Measurements from ENCODE around the gene LAMB3.
A peak's percentile ranks its signal among the peaks of the same experiment; 100 is the strongest.

Gene LAMB3

DNA sequence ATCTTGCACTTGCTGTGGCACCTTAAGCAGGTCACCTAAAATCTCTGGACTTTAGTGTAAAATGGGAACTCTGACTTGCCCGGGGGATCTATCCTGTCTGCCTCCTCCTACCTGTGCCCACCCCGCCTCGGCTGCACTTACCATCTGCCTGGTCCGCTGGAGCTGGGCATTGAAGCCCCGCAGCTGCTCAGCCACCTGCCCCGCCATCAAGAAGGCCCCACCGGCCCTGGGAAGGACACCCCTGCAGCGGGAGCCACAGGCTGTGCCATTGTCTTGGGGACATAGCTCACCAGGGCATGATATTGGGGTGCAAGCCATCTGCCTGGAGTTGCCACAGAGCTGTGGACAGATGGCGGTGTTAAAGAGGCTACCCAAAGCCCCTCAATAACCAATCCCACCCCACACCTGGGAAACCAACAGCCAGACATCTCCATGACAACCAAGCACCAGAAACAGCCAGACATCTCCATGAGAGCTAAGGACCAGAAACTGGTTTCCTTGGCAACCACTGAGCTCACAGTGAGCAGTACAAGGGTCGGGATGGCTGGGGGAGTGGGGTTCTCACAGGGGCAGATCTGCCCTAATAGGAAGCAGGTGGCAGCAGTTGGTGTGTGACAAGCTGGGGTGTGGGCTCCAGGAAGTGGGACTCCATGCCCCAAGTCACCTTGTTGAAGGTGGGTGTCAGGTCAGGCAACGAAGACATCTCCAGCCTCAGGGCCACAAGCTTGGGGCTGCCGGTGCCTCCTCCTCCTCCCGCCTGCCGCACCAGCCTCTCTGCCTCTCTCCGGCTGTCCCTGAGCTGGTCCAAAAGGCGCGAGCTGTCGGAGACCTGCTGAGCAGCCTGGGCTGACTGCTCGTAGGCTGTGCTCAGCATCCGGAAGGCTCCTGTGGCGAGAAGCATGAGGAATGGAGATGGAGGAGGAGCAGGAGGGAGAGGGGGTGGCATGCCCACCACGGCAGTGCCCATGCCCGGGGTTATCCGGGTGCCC is 29.1 kb downstream of the LAMB3 start:
- Histone ChIP-seq H3K36me3 (ENCODE audit: control insufficient read depth in 4 of 4, insufficient read depth in 4 of 4, low read length in 3 of 4) (no peaks in the 10 kb centered on the region), H3K4me3 (ENCODE audit: control insufficient read depth in 1 of 7, extremely low read depth in 1 of 7, insufficient read depth in 4 of 7, low read depth in 2 of 7, low read length in 6 of 7) (no peak overlapping the region), H3K9me3 (ENCODE audit: control extremely low read depth in 1 of 5, control insufficient read depth in 4 of 5, insufficient read depth in 2 of 5, low read depth in 1 of 5, low read length in 4 of 5) (no peaks in the 10 kb centered on the region), H3K27me3 (replicated peaks in 2 of 5; ENCODE audit: control insufficient read depth in 4 of 5, insufficient read depth in 5 of 5, low read length in 4 of 5) (peaks cover 0 to 3% (median 0%) of the 10 kb centered on the region in 5 experiments), H3K27ac (ENCODE audit: insufficient read depth in 1 of 2, low read depth in 1 of 2, low read length in 2 of 2, poor library complexity in 1 of 2, severe bottlenecking in 2 of 2) (no peak overlapping the region), H3K4me1 (ENCODE audit: control extremely low read depth in 1 of 4, control insufficient read depth in 4 of 4, insufficient read depth in 4 of 4, low read length in 3 of 4) (peaks cover 0 to 22% (median 8%) of the 10 kb centered on the region in 4 experiments)
- POLR2A ChIA-PET, result interaction anchor here (0.6 kb wide), 1 partner anchor 138 kb away, joined by 3 read pairs; no protein-coding TSS in a partner anchor
- no peak for DNase-seq
- CTCF ChIA-PET, result interaction anchor here (1.1 to 1.9 kb wide), 5 partner anchors 10 to 123 kb away, joined by 3 to 7 read pairs (median 3); no protein-coding TSS in a partner anchor
- 86% methylated on average over 14 of the region's 24 CpGs for WGBS (ENCODE audit: insufficient coverage)

DNA sequence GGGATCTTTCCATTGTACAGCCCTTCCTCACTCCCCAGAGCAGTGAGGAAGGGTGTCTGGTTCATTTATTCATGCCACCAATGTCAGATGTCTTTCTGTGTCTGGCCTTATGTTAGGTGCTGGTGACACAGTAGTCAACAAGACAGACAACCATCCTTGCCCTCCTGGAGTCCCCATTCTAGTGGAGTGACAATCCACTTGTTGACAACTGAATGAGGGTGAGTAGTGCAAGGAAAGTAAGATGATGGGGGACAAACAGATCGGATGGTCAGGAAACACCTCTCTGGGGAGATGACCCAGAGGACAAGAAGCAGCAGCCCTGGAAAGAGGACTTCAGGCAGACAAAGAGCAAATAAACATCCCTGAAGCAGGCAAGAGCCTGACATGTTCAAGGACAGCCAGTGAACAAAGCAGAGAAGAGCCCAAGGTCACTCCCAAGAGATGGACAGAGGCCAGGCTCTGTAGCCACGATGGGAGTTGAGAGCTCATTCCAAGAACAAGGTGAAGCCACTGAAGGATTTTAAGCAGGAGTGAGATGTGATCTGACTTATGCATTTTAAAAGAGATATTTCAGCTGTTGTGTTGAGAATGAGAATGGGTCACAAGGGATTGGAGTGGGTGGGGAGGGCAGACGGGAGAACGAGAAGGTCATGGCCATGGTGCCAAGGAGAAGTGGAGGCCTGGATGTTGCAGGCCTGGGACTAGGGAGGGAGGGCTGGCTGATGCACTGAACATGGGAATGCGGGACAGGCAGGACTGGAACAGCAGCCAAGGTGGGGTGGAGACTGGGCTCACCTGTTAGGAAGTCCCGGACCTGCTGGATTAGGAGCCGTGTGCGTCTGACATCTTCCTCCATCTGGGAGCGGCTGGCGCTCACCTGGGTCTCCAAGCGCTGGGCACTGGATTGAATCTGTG is 30.2 kb downstream of the LAMB3 start:
- ChIA-PET CTCF (interaction anchor here (1.1 to 1.3 kb wide), 2 partner anchors 9 to 125 kb away, joined by 3 read pairs; no protein-coding TSS in a partner anchor), POLR2A (no interaction called here)
- H3K27me3 ChIP-seq (replicated peaks in 2 of 5; ENCODE audit: control insufficient read depth in 4 of 5, insufficient read depth in 5 of 5, low read length in 4 of 5), result peaks cover 0 to 3% (median 0%) of the 10 kb centered on the region in 5 experiments
- no peak overlapping the region for H3K4me3 ChIP-seq (ENCODE audit: control insufficient read depth in 1 of 7, extremely low read depth in 1 of 7, insufficient read depth in 4 of 7, low read depth in 2 of 7, low read length in 6 of 7)
- WGBS (ENCODE audit: insufficient coverage), result 97% methylated on average over 11 of the region's 11 CpGs
- no peak overlapping the region for H3K27ac ChIP-seq (ENCODE audit: insufficient read depth in 1 of 2, low read depth in 1 of 2, low read length in 2 of 2, poor library complexity in 1 of 2, severe bottlenecking in 2 of 2)
- no peak for DNase-seq
- H3K36me3 ChIP-seq (ENCODE audit: control insufficient read depth in 4 of 4, insufficient read depth in 4 of 4, low read length in 3 of 4), result no peaks in the 10 kb centered on the region
- H3K4me1 ChIP-seq (ENCODE audit: control extremely low read depth in 1 of 4, control insufficient read depth in 4 of 4, insufficient read depth in 4 of 4, low read length in 3 of 4), result peaks cover 0 to 16% (median 5%) of the 10 kb centered on the region in 4 experiments
- no peaks in the 10 kb centered on the region for H3K9me3 ChIP-seq (ENCODE audit: control extremely low read depth in 1 of 5, control insufficient read depth in 4 of 5, insufficient read depth in 2 of 5, low read depth in 1 of 5, low read length in 4 of 5)

DNA sequence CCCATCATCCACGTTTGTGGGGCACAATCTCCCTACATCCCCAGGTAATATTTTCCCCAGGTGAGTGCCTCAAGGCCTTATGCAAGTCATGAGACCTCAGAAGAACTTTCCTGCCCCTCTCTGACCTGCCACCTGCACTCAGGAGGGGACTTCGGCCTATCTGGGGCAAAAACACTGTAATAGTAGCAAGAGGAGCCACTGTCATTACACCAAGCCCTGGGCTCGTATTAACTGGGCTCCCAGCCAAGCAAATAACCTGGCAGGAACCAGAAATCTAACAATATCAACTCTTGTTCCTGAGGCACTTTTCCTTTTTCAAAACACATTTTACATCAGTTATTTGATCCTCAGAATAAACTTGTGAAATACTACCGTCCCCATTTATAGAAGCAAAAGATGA is 30.9 kb downstream of the LAMB3 start:
- Histone ChIP-seq H3K4me1 (ENCODE audit: control extremely low read depth in 1 of 4, control insufficient read depth in 4 of 4, insufficient read depth in 4 of 4, low read length in 3 of 4) (peaks cover 0 to 16% (median 5%) of the 10 kb centered on the region in 4 experiments), H3K27ac (ENCODE audit: insufficient read depth in 1 of 2, low read depth in 1 of 2, low read length in 2 of 2, poor library complexity in 1 of 2, severe bottlenecking in 2 of 2) (no peak overlapping the region), H3K27me3 (replicated peaks in 2 of 5; ENCODE audit: control insufficient read depth in 4 of 5, insufficient read depth in 5 of 5, low read length in 4 of 5) (no peaks in the 10 kb centered on the region), H3K36me3 (ENCODE audit: control insufficient read depth in 4 of 4, insufficient read depth in 4 of 4, low read length in 3 of 4) (no peaks in the 10 kb centered on the region), H3K9me3 (ENCODE audit: control extremely low read depth in 1 of 5, control insufficient read depth in 4 of 5, insufficient read depth in 2 of 5, low read depth in 1 of 5, low read length in 4 of 5) (no peaks in the 10 kb centered on the region), H3K4me3 (ENCODE audit: control insufficient read depth in 1 of 7, extremely low read depth in 1 of 7, insufficient read depth in 4 of 7, low read depth in 2 of 7, low read length in 6 of 7) (no peak overlapping the region)
- 52% methylated on average over 4 of the region's 4 CpGs for WGBS (ENCODE audit: insufficient coverage)
- DNase-seq, result no peak
- POLR2A ChIA-PET, result no interaction called here
- CTCF ChIA-PET, result no interaction called here

DNA sequence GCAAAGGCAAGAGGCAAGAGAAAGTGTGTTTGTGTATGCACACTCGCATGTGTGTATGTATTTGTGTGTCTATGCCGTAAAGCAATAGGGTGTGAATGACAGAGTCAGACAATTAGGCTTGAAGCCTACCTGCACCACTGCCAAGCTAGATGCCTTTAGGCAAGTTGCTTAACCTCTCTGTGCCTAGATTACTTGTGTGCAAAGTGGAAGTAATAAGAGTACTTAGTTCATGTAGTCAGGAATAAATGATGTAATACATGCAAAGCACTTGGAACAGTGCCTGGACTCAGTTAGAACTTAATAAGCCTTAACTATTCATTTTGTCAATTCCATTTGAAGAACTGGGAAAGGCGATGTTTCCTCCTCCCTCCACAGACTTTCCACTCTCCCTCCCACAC is 31.7 kb downstream of the LAMB3 start:
- H3K4me1 ChIP-seq (ENCODE audit: control extremely low read depth in 1 of 4, control insufficient read depth in 4 of 4, insufficient read depth in 4 of 4, low read length in 3 of 4), result peaks cover 0 to 16% (median 5%) of the 10 kb centered on the region in 4 experiments
- no peaks in the 10 kb centered on the region for H3K9me3 ChIP-seq (ENCODE audit: control extremely low read depth in 1 of 5, control insufficient read depth in 4 of 5, insufficient read depth in 2 of 5, low read depth in 1 of 5, low read length in 4 of 5)
- CTCF ChIA-PET, result interaction anchor here (0.8 to 2.0 kb wide), 3 partner anchors 10 to 44 kb away, joined by 3 to 6 read pairs (median 4); no protein-coding TSS in a partner anchor
- H3K36me3 ChIP-seq (ENCODE audit: control insufficient read depth in 4 of 4, insufficient read depth in 4 of 4, low read length in 3 of 4), result no peaks in the 10 kb centered on the region
- H3K27me3 ChIP-seq (replicated peaks in 2 of 5; ENCODE audit: control insufficient read depth in 4 of 5, insufficient read depth in 5 of 5, low read length in 4 of 5), result no peaks in the 10 kb centered on the region
- H3K4me3 ChIP-seq (ENCODE audit: control insufficient read depth in 1 of 7, extremely low read depth in 1 of 7, insufficient read depth in 4 of 7, low read depth in 2 of 7, low read length in 6 of 7), result no peak overlapping the region
- DNase-seq, result no peak
- WGBS (ENCODE audit: insufficient coverage), result 100% methylated on average over 2 of the region's 3 CpGs
- POLR2A ChIA-PET, result no interaction called here
- H3K27ac ChIP-seq (ENCODE audit: insufficient read depth in 1 of 2, low read depth in 1 of 2, low read length in 2 of 2, poor library complexity in 1 of 2, severe bottlenecking in 2 of 2), result no peak overlapping the region

DNA sequence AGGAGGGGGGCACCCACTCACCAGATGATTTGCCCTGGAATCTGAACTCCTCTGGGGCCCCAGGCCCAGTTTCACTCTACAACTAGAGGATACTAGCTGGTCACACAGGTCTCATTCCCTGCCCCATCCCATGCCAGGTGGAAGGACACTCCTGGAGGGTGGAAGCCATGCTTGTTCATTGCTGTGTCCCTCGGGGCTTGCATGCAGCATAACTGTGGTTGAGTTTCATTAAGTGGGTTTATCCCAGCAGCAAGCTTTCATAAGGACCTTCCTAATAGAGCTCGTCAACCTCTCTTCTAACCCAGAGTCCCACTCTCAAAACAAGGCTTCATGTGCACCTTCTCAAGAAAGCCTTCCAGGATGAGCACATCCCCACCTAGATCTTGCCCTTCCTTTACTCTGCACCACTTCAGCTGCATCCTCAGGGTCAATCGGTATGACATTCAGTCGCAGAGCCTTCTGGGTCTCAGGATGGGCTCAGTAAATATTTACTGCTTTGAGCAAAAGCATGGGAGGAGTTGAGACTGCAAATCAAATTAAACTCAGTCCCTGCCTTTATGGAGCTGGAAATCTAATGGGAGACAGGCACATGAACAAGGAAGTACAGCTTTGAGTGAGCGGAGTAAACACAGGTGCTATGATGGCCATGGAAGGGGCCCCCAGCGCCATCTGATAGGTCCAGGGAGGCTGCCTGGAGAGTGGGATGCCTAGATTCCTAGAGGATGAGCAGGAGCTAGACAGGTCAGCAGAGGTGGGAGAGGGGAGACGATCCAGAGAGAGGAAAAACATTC is 32.3 kb downstream of the LAMB3 start:
- Histone ChIP-seq H3K9me3 (ENCODE audit: control extremely low read depth in 1 of 5, control insufficient read depth in 4 of 5, insufficient read depth in 2 of 5, low read depth in 1 of 5, low read length in 4 of 5) (no peaks in the 10 kb centered on the region), H3K4me3 (ENCODE audit: control insufficient read depth in 1 of 7, extremely low read depth in 1 of 7, insufficient read depth in 4 of 7, low read depth in 2 of 7, low read length in 6 of 7) (no peak overlapping the region), H3K27ac (ENCODE audit: insufficient read depth in 1 of 2, low read depth in 1 of 2, low read length in 2 of 2, poor library complexity in 1 of 2, severe bottlenecking in 2 of 2) (no peak overlapping the region), H3K27me3 (replicated peaks in 2 of 5; ENCODE audit: control insufficient read depth in 4 of 5, insufficient read depth in 5 of 5, low read length in 4 of 5) (no peaks in the 10 kb centered on the region), H3K36me3 (ENCODE audit: control insufficient read depth in 4 of 4, insufficient read depth in 4 of 4, low read length in 3 of 4) (no peaks in the 10 kb centered on the region), H3K4me1 (ENCODE audit: control extremely low read depth in 1 of 4, control insufficient read depth in 4 of 4, insufficient read depth in 4 of 4, low read length in 3 of 4) (peaks cover 0 to 16% (median 5%) of the 10 kb centered on the region in 4 experiments)
- ChIA-PET POLR2A (no interaction called here), CTCF (interaction anchor here (0.8 to 2.0 kb wide), 9 partner anchors 9 to 108 kb away, joined by 3 to 6 read pairs (median 4); no protein-coding TSS in a partner anchor)
- 98% methylated on average over 7 of the region's 7 CpGs for WGBS (ENCODE audit: insufficient coverage)
- DNase-seq, result no peak

- H3K27me3 ChIP-seq (replicated peaks in 2 of 5; ENCODE audit: control insufficient read depth in 4 of 5, insufficient read depth in 5 of 5, low read length in 4 of 5), result no peaks in the 10 kb centered on the region
- 74% methylated on average over 3 of the region's 6 CpGs for WGBS (ENCODE audit: insufficient coverage)
- ChIA-PET POLR2A (no interaction called here), CTCF (interaction anchor here (0.8 to 2.0 kb wide), 10 partner anchors 9 to 109 kb away, joined by 3 to 6 read pairs (median 4); no protein-coding TSS in a partner anchor)
- H3K4me3 ChIP-seq (ENCODE audit: control insufficient read depth in 1 of 7, extremely low read depth in 1 of 7, insufficient read depth in 4 of 7, low read depth in 2 of 7, low read length in 6 of 7), result no peak overlapping the region
- H3K4me1 ChIP-seq (ENCODE audit: control extremely low read depth in 1 of 4, control insufficient read depth in 4 of 4, insufficient read depth in 4 of 4, low read length in 3 of 4), result peaks cover 0 to 16% (median 5%) of the 10 kb centered on the region in 4 experiments
- H3K27ac ChIP-seq (ENCODE audit: insufficient read depth in 1 of 2, low read depth in 1 of 2, low read length in 2 of 2, poor library complexity in 1 of 2, severe bottlenecking in 2 of 2), result no peak overlapping the region
- no peaks in the 10 kb centered on the region for H3K36me3 ChIP-seq (ENCODE audit: control insufficient read depth in 4 of 4, insufficient read depth in 4 of 4, low read length in 3 of 4)
- no peaks in the 10 kb centered on the region for H3K9me3 ChIP-seq (ENCODE audit: control extremely low read depth in 1 of 5, control insufficient read depth in 4 of 5, insufficient read depth in 2 of 5, low read depth in 1 of 5, low read length in 4 of 5)
- DNase-seq, result peak in 1 of 3 donors; percentile 33
Measured at GRCh38 chr1:209618756-209619420, 33.3 kb downstream of the LAMB3 start.
